Measurements from ENCODE around the gene PAPSS1. TPM values are rescaled to one million over a fixed set of nuclear protein-coding genes. Genes with fewer than 3 reads are reported as not detected.

PAPSS1 gene
- total and polyA plus RNA-seq, 2 donors from 2014 or later = 28.1 to 47.7 TPM

DNA sequence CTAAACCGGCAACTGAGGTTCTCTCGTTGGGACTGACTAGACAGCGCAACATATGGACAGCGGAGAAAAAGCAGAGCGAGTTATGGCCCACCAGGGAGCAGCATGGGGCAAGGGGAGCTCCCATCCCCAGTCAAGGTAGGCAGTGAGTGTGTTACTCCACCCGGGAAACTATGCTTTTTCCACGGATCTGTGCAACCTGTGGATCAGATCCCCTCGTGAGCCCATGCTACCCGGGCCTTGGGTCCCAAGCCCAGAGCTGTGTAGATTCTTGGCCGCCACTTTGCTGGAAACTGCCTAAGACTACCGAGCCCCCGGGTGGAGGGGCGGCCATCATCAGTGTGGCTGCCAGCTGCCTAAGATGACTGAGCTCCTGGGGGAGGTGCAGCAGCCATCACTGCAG is 140.9 kb downstream of the PAPSS1 start:
- Histone ChIP-seq H3K4me3 (ENCODE audit: low read length in 3 of 3) (no peak overlapping the region), H3K27ac (ENCODE audit: low read depth in 2 of 2, low read length in 2 of 2) (no peak overlapping the region), H3K36me3 (ENCODE audit: control insufficient read depth in 2 of 3, insufficient read depth in 3 of 3, low read length in 3 of 3) (no peaks in the 10 kb centered on the region), H3K27me3 (ENCODE audit: control insufficient read depth, insufficient read depth, low read length) (no peaks in the 10 kb centered on the region), H3K4me1 (ENCODE audit: control insufficient read depth in 2 of 3, insufficient read depth in 2 of 3, low read depth in 1 of 3, low read length in 3 of 3) (no peaks in the 10 kb centered on the region), H3K9me3 (ENCODE audit: control insufficient read depth in 2 of 3, insufficient read depth in 1 of 3, low read length in 3 of 3) (peaks cover 0 to 5% (median 0%) of the 10 kb centered on the region in 3 donors), H3K9ac (ENCODE audit: low read length in 3 of 3) (no peak overlapping the region)
- DNase-seq (peak in 1 of 5 donors; percentile 34), FAIRE-seq (no peak)
- intact Hi-C loops (cut with DNase I) = no loop called here
- TF ChIP-seq, protein P1, sequence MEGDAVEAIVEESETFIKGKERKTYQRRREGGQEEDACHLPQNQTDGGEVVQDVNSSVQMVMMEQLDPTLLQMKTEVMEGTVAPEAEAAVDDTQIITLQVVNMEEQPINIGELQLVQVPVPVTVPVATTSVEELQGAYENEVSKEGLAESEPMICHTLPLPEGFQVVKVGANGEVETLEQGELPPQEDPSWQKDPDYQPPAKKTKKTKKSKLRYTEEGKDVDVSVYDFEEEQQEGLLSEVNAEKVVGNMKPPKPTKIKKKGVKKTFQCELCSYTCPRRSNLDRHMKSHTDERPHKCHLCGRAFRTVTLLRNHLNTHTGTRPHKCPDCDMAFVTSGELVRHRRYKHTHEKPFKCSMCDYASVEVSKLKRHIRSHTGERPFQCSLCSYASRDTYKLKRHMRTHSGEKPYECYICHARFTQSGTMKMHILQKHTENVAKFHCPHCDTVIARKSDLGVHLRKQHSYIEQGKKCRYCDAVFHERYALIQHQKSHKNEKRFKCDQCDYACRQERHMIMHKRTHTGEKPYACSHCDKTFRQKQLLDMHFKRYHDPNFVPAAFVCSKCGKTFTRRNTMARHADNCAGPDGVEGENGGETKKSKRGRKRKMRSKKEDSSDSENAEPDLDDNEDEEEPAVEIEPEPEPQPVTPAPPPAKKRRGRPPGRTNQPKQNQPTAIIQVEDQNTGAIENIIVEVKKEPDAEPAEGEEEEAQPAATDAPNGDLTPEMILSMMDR (IDR thresholded peaks at IDR 0.05; ENCODE audit: borderline replicate concordance, extremely low read depth, insufficient read depth) = no peak

DNA sequence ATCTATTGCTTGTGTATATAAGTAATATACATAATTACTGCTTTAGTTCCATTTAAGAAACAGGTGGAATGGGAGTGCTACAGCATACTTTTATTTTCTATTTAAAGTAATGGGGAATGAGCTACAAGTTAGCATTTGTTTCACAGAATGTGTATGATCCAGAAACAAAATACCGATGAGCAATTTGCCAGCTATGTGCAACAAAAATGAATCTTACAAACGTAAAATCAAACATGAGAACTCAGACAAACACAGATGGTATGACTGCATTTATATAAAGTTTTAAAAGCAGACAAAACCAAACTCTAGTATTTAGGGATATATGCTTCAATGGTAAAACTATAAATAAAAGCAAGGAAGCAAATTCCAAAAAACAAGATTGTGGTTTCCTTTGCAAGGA is 141.7 kb downstream of the PAPSS1 start:
- DNase-seq = no peak
- TF ChIP-seq, protein P1 (IDR thresholded peaks at IDR 0.05; ENCODE audit: borderline replicate concordance, extremely low read depth, insufficient read depth) = no peak
- no peak for FAIRE-seq
- no peak overlapping the region for H3K9ac ChIP-seq (ENCODE audit: low read length in 3 of 3)
- H3K4me3 ChIP-seq (ENCODE audit: low read length in 3 of 3) = no peak overlapping the region
- intact Hi-C loops (cut with DNase I) = no loop called here
- no peaks in the 10 kb centered on the region for H3K27me3 ChIP-seq (ENCODE audit: control insufficient read depth, insufficient read depth, low read length)
- no peaks in the 10 kb centered on the region for H3K36me3 ChIP-seq (ENCODE audit: control insufficient read depth in 2 of 3, insufficient read depth in 3 of 3, low read length in 3 of 3)
- no peaks in the 10 kb centered on the region for H3K4me1 ChIP-seq (ENCODE audit: control insufficient read depth in 2 of 3, insufficient read depth in 2 of 3, low read depth in 1 of 3, low read length in 3 of 3)
- no peak overlapping the region for H3K27ac ChIP-seq (ENCODE audit: low read depth in 2 of 2, low read length in 2 of 2)
- H3K9me3 ChIP-seq (ENCODE audit: control insufficient read depth in 2 of 3, insufficient read depth in 1 of 3, low read length in 3 of 3) = peaks cover 0 to 5% (median 0%) of the 10 kb centered on the region in 3 donors

DNA sequence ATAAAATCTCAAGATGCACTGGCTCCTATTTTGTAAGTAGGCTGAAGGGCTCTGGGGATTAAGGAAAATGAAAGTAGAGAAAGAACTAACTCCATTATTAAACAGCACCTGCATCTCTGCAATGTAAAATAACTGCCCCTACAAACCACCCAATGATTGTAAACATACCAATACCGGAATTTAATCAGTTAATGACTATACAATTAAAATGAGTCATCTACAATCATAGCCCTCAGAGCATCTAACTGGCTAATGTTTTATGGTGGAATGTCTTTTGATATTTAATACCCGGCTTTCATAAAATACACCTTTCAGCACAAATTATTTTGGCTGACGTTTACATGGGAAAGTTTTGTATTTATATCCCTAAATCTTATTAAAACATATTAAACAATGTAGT is 142.3 kb downstream of the PAPSS1 start:
- H3K9ac ChIP-seq (ENCODE audit: low read length in 3 of 3) = no peak overlapping the region
- H3K9me3 ChIP-seq (ENCODE audit: control insufficient read depth in 2 of 3, insufficient read depth in 1 of 3, low read length in 3 of 3) = peaks cover 0 to 5% (median 0%) of the 10 kb centered on the region in 3 donors
- no peak overlapping the region for H3K4me3 ChIP-seq (ENCODE audit: low read length in 3 of 3)
- DNase-seq (no peak), FAIRE-seq (no peak)
- no peaks in the 10 kb centered on the region for H3K27me3 ChIP-seq (ENCODE audit: control insufficient read depth, insufficient read depth, low read length)
- intact Hi-C loops (cut with DNase I) = no loop called here
- H3K4me1 ChIP-seq (ENCODE audit: control insufficient read depth in 2 of 3, insufficient read depth in 2 of 3, low read depth in 1 of 3, low read length in 3 of 3) = no peaks in the 10 kb centered on the region
- TF ChIP-seq, protein P1 (IDR thresholded peaks at IDR 0.05; ENCODE audit: borderline replicate concordance, extremely low read depth, insufficient read depth) = no peak
- H3K27ac ChIP-seq (ENCODE audit: low read depth in 2 of 2, low read length in 2 of 2) = no peak overlapping the region
- H3K36me3 ChIP-seq (ENCODE audit: control insufficient read depth in 2 of 3, insufficient read depth in 3 of 3, low read length in 3 of 3) = no peaks in the 10 kb centered on the region

- no peaks in the 10 kb centered on the region for H3K27me3 ChIP-seq (ENCODE audit: control insufficient read depth, insufficient read depth, low read length)
- no peak for DNase-seq
- FAIRE-seq = no peak
- H3K4me3 ChIP-seq (ENCODE audit: low read length in 3 of 3) = no peak overlapping the region
- no peak overlapping the region for H3K9ac ChIP-seq (ENCODE audit: low read length in 3 of 3)
- H3K4me1 ChIP-seq (ENCODE audit: control insufficient read depth in 2 of 3, insufficient read depth in 2 of 3, low read depth in 1 of 3, low read length in 3 of 3) = no peaks in the 10 kb centered on the region
- peaks cover 0 to under 1% (median 0%) of the 10 kb centered on the region in 3 donors for H3K9me3 ChIP-seq (ENCODE audit: control insufficient read depth in 2 of 3, insufficient read depth in 1 of 3, low read length in 3 of 3)
- no peak overlapping the region for H3K27ac ChIP-seq (ENCODE audit: low read depth in 2 of 2, low read length in 2 of 2)
- intact Hi-C loops (cut with DNase I) = no loop called here
- TF ChIP-seq, protein P1 (IDR thresholded peaks at IDR 0.05; ENCODE audit: borderline replicate concordance, extremely low read depth, insufficient read depth) = no peak
- no peaks in the 10 kb centered on the region for H3K36me3 ChIP-seq (ENCODE audit: control insufficient read depth in 2 of 3, insufficient read depth in 3 of 3, low read length in 3 of 3)
These were observed 144.8 kb downstream of the PAPSS1 start for GRCh38 chr4:107575243-107575642.

Measured in kidney (tissue), 14 donors.